GM10248 (cell line): ENCODE measurements around the gene AP1AR.
"Not testable (repeated sequence)": the region's sequence is repeated elsewhere in the genome, so short reads cannot be mapped to it uniquely, and the experiment has no call there.

Experiments used
- CTCF ChIA-PET: fragments of 300-600 bp; sonication (Branson Sonifier 250); formaldehyde crosslinking; extraction: SDS; loops from one replicate; lab custom pipeline; 2021; ENCODE audit warnings: antibody characterized with exemption; lab: Yijun Ruan, JAX
- POLR2A ChIA-PET: fragments of 350-650 bp; sonication (Branson Sonifier 250); formaldehyde crosslinking; extraction: SDS; loops from one replicate; lab custom pipeline; 2020; ENCODE audit warnings: antibody characterized with exemption; lab: Yijun Ruan, JAX
- DNase-seq: peaks from one replicate; pipeline ENCODE4 v3.0.0; 2012; ENCODE audit errors: extremely low spot score
- TF ChIP-seq, protein P1 (sequence below): IDR thresholded peaks from 2 replicates; pipeline ENCODE4 v1.5.1; 2012; ENCODE audit warnings: mild to moderate bottlenecking, low read depth; ENCODE audit errors: extremely low read depth, missing control alignments, control extremely low read depth

AP1AR gene

DNA sequence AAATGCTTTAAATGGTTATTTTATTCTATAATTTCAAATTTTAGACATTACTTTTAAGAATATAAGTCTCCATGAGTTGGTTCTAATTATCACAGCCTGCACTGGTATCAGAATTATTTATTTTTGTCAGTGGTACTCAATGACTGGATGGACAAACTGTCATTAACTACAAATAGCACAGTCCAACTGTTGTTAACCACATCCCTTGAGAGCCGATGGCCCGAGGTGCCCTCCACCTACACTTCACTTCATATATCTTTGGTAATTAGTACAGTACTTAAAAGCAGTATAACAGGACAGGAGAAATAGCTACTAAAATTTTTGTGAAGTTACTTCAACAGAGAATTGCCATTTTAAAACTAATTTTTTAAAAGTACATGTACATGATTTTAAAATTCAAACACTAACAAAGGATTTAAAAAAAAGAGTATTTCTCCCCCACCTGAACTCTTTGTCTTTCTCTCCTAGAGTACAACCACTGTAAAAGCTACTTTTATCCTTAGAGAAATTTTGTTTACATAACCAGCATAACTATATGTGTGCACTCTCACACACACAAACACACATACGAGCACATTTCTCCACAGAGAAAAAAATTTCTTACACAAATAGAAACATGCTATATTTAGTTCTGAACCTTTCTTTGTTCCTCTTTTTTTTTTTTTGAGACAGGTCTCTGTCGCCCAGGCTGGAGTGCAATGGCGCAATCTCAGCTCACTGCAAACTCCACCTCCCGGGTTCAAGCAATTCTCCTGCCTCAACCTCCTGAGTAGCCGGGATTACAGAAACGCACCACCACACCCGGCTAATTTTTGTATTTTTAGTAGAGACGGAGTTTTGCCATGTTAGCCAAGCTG lies 47.7 kb downstream of the AP1AR start:
- ChIA-PET POLR2A (interaction anchor here (0.7 to 1.8 kb wide), 6 partner anchors 8 to 285 kb away, joined by 3 to 9 read pairs (median 4); no protein-coding TSS in a partner anchor), CTCF (interaction anchor here (0.9 to 1.8 kb wide), 12 partner anchors 10 to 180 kb away, joined by 3 to 6 read pairs (median 3); no protein-coding TSS in a partner anchor)
- no peak for DNase-seq
- TF ChIP-seq, protein P1, sequence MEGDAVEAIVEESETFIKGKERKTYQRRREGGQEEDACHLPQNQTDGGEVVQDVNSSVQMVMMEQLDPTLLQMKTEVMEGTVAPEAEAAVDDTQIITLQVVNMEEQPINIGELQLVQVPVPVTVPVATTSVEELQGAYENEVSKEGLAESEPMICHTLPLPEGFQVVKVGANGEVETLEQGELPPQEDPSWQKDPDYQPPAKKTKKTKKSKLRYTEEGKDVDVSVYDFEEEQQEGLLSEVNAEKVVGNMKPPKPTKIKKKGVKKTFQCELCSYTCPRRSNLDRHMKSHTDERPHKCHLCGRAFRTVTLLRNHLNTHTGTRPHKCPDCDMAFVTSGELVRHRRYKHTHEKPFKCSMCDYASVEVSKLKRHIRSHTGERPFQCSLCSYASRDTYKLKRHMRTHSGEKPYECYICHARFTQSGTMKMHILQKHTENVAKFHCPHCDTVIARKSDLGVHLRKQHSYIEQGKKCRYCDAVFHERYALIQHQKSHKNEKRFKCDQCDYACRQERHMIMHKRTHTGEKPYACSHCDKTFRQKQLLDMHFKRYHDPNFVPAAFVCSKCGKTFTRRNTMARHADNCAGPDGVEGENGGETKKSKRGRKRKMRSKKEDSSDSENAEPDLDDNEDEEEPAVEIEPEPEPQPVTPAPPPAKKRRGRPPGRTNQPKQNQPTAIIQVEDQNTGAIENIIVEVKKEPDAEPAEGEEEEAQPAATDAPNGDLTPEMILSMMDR, result no peak

DNA sequence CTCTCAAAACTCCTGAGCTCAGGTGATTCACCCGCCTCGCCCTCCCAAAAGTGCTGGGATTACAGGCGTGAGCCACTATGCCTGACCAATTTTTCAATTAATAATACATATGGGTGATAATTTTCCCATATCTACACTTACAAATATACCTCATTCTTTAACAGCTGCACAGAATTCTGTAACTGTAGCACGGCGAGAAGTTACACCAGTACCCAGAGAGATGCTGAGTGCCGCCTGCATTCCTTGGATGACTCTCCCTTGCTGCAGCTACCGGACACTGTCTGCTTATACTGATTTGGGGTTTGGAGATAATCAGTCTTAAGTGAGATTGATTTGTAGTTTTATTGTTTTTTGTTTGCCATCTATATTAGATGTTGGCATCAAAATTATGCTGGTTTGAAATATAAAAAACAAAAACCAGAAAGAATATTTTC lies 48.3 kb downstream of the AP1AR start:
- DNase-seq, result no peak
- TF ChIP-seq, protein P1, result no peak
- ChIA-PET CTCF (interaction anchor here (0.9 to 2.5 kb wide), 15 partner anchors 9 to 243 kb away, joined by 3 to 15 read pairs (median 4); no protein-coding TSS in a partner anchor), POLR2A (interaction anchor here (0.7 to 1.8 kb wide), 6 partner anchors 9 to 284 kb away, joined by 3 to 9 read pairs (median 4); no protein-coding TSS in a partner anchor)

DNA sequence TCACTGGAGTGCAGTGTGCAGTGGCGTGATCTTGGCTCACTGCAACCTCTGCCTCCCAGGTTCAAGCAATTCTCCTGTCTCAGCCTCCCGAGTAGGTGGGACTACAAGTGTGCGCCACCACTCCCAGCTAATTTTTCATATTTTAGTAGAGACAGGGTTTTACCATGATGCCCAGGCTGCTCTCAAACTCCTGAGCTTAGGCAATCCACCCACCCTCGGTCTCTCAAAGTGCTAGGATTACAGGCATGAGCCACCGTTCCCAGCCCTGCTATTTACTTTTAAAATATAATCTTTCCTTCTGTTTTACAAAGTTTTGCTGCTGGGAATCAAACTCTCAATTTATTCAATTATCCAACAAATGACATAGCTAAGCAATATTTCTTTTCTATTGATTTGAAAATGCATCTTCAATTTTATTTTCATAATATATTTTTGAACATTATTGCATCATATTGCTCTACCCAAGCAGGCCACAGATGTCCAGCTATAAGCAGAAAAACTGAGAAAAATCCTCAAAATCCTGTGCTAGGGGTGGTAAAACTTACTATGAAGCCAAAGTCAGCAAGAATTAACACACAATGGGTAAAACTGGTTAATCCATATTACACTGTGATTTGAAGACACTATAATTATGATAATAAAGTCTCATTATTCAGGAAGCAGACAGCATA lies 48.9 kb downstream of the AP1AR start:
- DNase-seq, result no peak
- TF ChIP-seq, protein P1, result no peak
- CTCF ChIA-PET, result interaction anchor here (0.9 to 2.5 kb wide), 14 partner anchors 8 to 243 kb away, joined by 3 to 15 read pairs (median 4); partner anchors contain the start of gene ALPK1
- POLR2A ChIA-PET, result interaction anchor here (1.8 kb wide), 1 partner anchor 9 kb away, joined by 5 read pairs; no protein-coding TSS in a partner anchor

DNA sequence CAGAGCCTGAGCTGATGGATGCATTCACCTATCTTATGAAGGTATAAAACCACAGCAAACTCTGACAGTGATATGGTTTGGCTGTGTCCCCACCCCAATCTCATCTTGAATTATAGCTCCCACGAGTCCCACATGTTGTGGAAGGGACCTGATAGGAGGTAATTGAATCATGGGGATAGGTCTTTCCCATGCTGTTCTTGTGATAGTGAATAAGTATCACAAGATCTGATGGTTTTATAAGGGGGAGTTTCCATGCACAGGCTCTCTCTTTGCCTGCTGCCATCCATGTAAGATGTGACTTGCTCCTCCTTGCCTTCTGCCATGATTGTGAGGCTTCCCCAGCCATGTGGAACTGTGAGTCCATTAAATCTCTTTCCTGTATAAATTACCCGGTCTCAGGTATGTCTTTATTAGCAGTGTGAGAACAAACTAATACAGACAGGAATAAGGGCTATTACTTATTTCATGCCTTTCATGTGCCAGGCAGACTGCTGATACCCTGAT lies 50.4 kb downstream of the AP1AR start:
- not testable (repeated sequence) for DNase-seq
- ChIA-PET POLR2A (interaction anchor here (0.6 kb wide), 1 partner anchor 21 kb away, joined by 3 read pairs; no protein-coding TSS in a partner anchor), CTCF (interaction anchor here (1.1 to 2.5 kb wide), 5 partner anchors 18 to 241 kb away, joined by 3 to 15 read pairs (median 6); no protein-coding TSS in a partner anchor)

DNA sequence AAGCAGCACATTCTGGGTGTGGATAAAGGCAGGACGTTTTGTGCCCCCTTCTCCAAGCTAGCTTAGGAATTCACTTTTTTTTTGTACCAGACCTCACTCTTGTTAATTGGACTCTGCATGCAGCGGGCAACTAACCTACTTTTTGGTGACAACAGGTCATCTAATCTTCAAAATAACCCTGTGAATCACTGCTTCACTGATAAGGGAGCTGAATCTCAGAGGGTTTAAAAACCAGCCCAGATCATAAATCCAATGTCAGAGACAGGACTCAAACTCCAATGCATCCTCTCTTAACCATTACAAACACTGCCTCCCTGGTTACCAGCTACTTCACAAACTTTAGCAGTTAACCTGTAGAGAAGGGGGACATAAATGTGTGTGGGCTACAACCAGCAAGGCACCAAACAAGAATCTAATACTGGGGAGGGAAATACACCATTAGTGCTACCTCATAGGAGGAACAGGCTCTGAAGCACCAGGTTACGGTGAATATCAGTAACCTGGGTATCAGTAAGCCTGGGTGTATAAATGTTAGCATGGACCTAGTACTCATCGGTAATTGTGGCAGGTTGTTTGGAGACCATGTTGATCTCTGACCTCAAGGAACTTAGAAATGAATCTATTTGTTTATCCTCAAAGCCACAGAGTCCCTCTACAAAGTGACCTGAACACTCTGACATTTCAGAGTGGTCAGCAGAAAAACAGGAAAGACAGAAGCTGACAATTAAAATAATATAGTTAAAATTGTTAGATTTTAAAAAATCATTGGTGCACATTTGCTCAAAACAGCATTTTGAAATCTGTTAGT lies 51.5 kb downstream of the AP1AR start:
- POLR2A ChIA-PET, result no interaction called here
- no peak for DNase-seq
- TF ChIP-seq, protein P1, result no peak
- CTCF ChIA-PET, result interaction anchor here (1.0 to 1.5 kb wide), 4 partner anchors 12 to 241 kb away, joined by 3 to 6 read pairs (median 3); no protein-coding TSS in a partner anchor

DNA sequence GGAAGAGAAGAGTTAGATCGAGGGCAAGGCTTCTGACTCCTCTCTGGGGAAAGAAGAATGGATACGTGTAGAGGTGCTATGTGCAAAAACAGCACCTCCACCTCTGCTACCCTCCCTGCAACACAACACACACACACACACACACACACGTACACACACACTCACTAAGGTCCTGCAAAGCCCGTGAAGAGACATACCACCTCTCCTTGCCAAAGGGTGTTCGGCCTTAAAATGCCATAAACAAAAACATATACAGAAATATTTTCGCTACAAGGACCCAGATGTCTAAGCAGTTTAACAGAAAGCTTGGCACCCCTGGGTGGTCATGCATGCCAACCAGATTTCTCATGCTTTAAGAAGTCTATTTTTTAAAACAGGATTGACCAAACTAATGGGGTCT lies 52.6 kb downstream of the AP1AR start:
- ChIA-PET CTCF (interaction anchor here (1.0 to 1.4 kb wide), 3 partner anchors 13 to 240 kb away, joined by 3 to 6 read pairs (median 3); no protein-coding TSS in a partner anchor), POLR2A (no interaction called here)
- DNase-seq, result no peak
- TF ChIP-seq, protein P1, result no peak
